HFFc6 (cell line): Measurements from ENCODE around the gene SCGB3A2. TPM values are rescaled to one million over a fixed set of nuclear protein-coding genes. Genes with fewer than 3 reads are reported as not detected.

Experiments used
- DNase-seq: peaks from one replicate; pipeline ENCODE4 v3.0.0-alpha.2; 2018
- H3K27ac Mint-ChIP-seq: 2 replicates; pipeline ENCODE4 v1.8.0; 2020; ENCODE audit warnings: mild to moderate bottlenecking, mixed read lengths
- H3K27me3 Mint-ChIP-seq: 2 replicates; pipeline ENCODE4 v1.8.0; 2021; ENCODE audit warnings: mild to moderate bottlenecking, moderate library complexity, mixed read lengths; ENCODE audit not compliant: insufficient read depth
- H3K36me3 Mint-ChIP-seq: 2 replicates; pipeline ENCODE4 v1.8.0; 2021; ENCODE audit warnings: low read depth, mixed read lengths
- H3K4me1 Mint-ChIP-seq: 2 replicates; pipeline ENCODE4 v1.8.0; 2020; ENCODE audit warnings: low read depth, mixed read lengths
- H3K4me3 Mint-ChIP-seq: 2 replicates; pipeline ENCODE4 v1.8.0; 2020; ENCODE audit warnings: mild to moderate bottlenecking, moderate library complexity, mixed read lengths
- H3K9me3 Mint-ChIP-seq: 2 replicates; pipeline ENCODE4 v1.8.0; 2020; ENCODE audit warnings: mild to moderate bottlenecking, mixed read lengths
- CTCF ChIP-seq: fragments of 200-600 bp; sonication (generic); IDR thresholded peaks from 2 replicates; pipeline ENCODE4 v1.5.0; 2021; ENCODE audit warnings: antibody characterized with exemption, mild to moderate bottlenecking
- total RNA-seq, 6 experiments: library from RNA; stranded (reverse); fragmentation: NEBNext Ultra II Directional; extraction: Animal tissue kit (Norgen Biotek cat#: 25700); gene quantifications; 2 replicates in 1 of 6; 3 replicates in 5 of 6; pipeline ENCODE4 v1.2.3, GENCODE V29; 2021

The SCGB3A2 gene
- total RNA-seq, 6 experiments from 2014 or later = not detected

GRCh38 chr5:147920420-147921030 is 42.0 kb downstream of the SCGB3A2 start:
- peaks cover 16% of the 10 kb centered on the region for H3K9me3 Mint-ChIP-seq
- H3K4me3 Mint-ChIP-seq = no peak overlapping the region
- peaks cover 1% of the 10 kb centered on the region; the same call in 1 of the 2 replicates for H3K27me3 Mint-ChIP-seq
- no peak overlapping the region for H3K27ac Mint-ChIP-seq
- H3K4me1 Mint-ChIP-seq = no peaks in the 10 kb centered on the region
- TF ChIP-seq CTCF = no peak
- DNase-seq = no peak
- no peaks in the 10 kb centered on the region for H3K36me3 Mint-ChIP-seq

- H3K27ac Mint-ChIP-seq = no peak overlapping the region
- H3K9me3 Mint-ChIP-seq = peaks cover 17% of the 10 kb centered on the region
- DNase-seq = no peak
- 0 out of 2 replicates have a peak, but pooled peaks cover under 1% of the 10 kb centered on the region for H3K36me3 Mint-ChIP-seq
- H3K27me3 Mint-ChIP-seq = peaks cover 1% of the 10 kb centered on the region; the same call in 1 of the 2 replicates
- no peak overlapping the region for H3K4me3 Mint-ChIP-seq
- TF ChIP-seq CTCF = no peak
- no peaks in the 10 kb centered on the region for H3K4me1 Mint-ChIP-seq
Measured at GRCh38 chr5:147921136-147921535, 42.6 kb downstream of the SCGB3A2 start.

GRCh38 chr5:147925020-147925419 is 46.5 kb downstream of the SCGB3A2 start:
- H3K9me3 Mint-ChIP-seq = peaks cover 25% of the 10 kb centered on the region
- H3K36me3 Mint-ChIP-seq = 0 out of 2 replicates have a peak, but pooled peaks cover 4% of the 10 kb centered on the region
- no peak for TF ChIP-seq CTCF
- no peaks in the 10 kb centered on the region for H3K4me1 Mint-ChIP-seq
- H3K27me3 Mint-ChIP-seq = peaks cover 1% of the 10 kb centered on the region; the same call in 1 of the 2 replicates
- DNase-seq = no peak
- no peak overlapping the region for H3K4me3 Mint-ChIP-seq
- H3K27ac Mint-ChIP-seq = no peak overlapping the region

GRCh38 chr5:147927901-147928300 is 49.4 kb downstream of the SCGB3A2 start:
- no peaks in the 10 kb centered on the region for H3K4me1 Mint-ChIP-seq
- TF ChIP-seq CTCF = no peak
- peaks cover 9% of the 10 kb centered on the region for H3K9me3 Mint-ChIP-seq
- DNase-seq = no peak
- no peak overlapping the region for H3K27ac Mint-ChIP-seq
- no peak overlapping the region for H3K4me3 Mint-ChIP-seq
- no peaks in the 10 kb centered on the region for H3K27me3 Mint-ChIP-seq
- 0 out of 2 replicates have a peak, but pooled peaks cover 4% of the 10 kb centered on the region for H3K36me3 Mint-ChIP-seq

GRCh38 chr5:147930769-147931168 is 52.3 kb downstream of the SCGB3A2 start:
- Mint-ChIP-seq H3K27me3 (no peaks in the 10 kb centered on the region), H3K4me1 (no peaks in the 10 kb centered on the region), H3K4me3 (no peak overlapping the region), H3K9me3 (peaks cover 9% of the 10 kb centered on the region), H3K27ac (no peak overlapping the region), H3K36me3 (0 out of 2 replicates have a peak, but pooled peaks cover 4% of the 10 kb centered on the region)
- TF ChIP-seq CTCF = no peak
- DNase-seq = no peak

Other genes starting within 250 kb of the SCGB3A2 start
- gene JAKMIP2, start 96.0 kb upstream of the SCGB3A2 start, total RNA-seq = not detected
- not detected for gene SPINK1, start 47.0 kb upstream of the SCGB3A2 start, total RNA-seq
- gene C5orf46, start 27.8 kb downstream of the SCGB3A2 start, total RNA-seq = not detected
- not detected for gene SPINK5, start 185.3 kb downstream of the SCGB3A2 start, total RNA-seq